CD4-positive, alpha-beta memory T cell (primary cell): Measurements from ENCODE around the gene AGBL1. TPM values are rescaled to one million over a fixed set of nuclear protein-coding genes. Genes with fewer than 3 reads are reported as not detected.

Source experiments
- CTCF ChIA-PET: fragments of 350-600 bp; sonication (Branson Sonifier 250); formaldehyde crosslinking; loops from one replicate; lab custom pipeline; 2021; ENCODE audit warnings: inconsistent platforms; ENCODE audit not compliant: partially characterized antibody; lab: Charles Lee
- POLR2A ChIA-PET: fragments of 350-600 bp; sonication (Branson Sonifier 250); formaldehyde crosslinking; loops from one replicate; lab custom pipeline; 2021; ENCODE audit not compliant: partially characterized antibody; lab: Charles Lee
- DNase-seq, 5 donors: peaks; one replicate each; pipeline versions ENCODE4 v3.0.0 to v3.0.0-alpha.2; 2020 to 2022; ENCODE audit warnings: mixed read lengths in 1 of 5
- H3K27ac ChIP-seq: one replicate; pipeline ENCODE4 v1.7.0; 2013; ENCODE audit warnings: low read depth, low read length
- H3K27me3 ChIP-seq: 2 replicates; pipeline ENCODE4 v1.7.0; 2013; ENCODE audit warnings: mild to moderate bottlenecking, low read length, moderate library complexity; ENCODE audit not compliant: insufficient read depth
- H3K36me3 ChIP-seq: 2 replicates; pipeline ENCODE4 v1.7.0; 2013; ENCODE audit warnings: mild to moderate bottlenecking, low read length, moderate library complexity; ENCODE audit not compliant: insufficient read depth
- H3K4me1 ChIP-seq: 2 replicates; pipeline ENCODE4 v1.7.0; 2013; ENCODE audit warnings: mild to moderate bottlenecking, low read length, moderate library complexity; ENCODE audit not compliant: insufficient read depth
- H3K4me3 ChIP-seq, 2 donors: one replicate each; pipeline ENCODE4 v1.7.0; 2013; ENCODE audit warnings: low read length in 2 of 2, mild to moderate bottlenecking in 1 of 2
- H3K9me3 ChIP-seq, 2 donors: one replicate each; pipeline ENCODE4 v1.7.0; 2013; ENCODE audit warnings: low read length in 2 of 2, control low read depth in 1 of 2; ENCODE audit not compliant: control insufficient read depth in 1 of 2
- H3K27ac Mint-ChIP-seq, 7 donors: one replicate each; pipeline ENCODE4 v1.8.0; 2020 to 2021; ENCODE audit warnings: mixed read lengths in 7 of 7, mild to moderate bottlenecking in 6 of 7, inconsistent platforms in 3 of 7, moderate library complexity in 3 of 7
- H3K27me3 Mint-ChIP-seq, 2 donors: one replicate each; pipeline ENCODE4 v1.8.0; 2020 to 2021; ENCODE audit warnings: mixed read lengths in 2 of 2
- H3K36me3 Mint-ChIP-seq, 2 donors: one replicate each; pipeline ENCODE4 v1.8.0; 2020 to 2021; ENCODE audit warnings: mixed read lengths in 2 of 2, inconsistent platforms in 1 of 2, mild to moderate bottlenecking in 1 of 2
- H3K4me1 Mint-ChIP-seq, 4 donors: one replicate each; pipeline ENCODE4 v1.8.0; 2020 to 2021; ENCODE audit warnings: mixed read lengths in 4 of 4, mild to moderate bottlenecking in 1 of 4
- H3K4me3 Mint-ChIP-seq, 8 donors: one replicate each; pipeline ENCODE4 v1.8.0; 2020 to 2021; ENCODE audit warnings: mixed read lengths in 8 of 8, mild to moderate bottlenecking in 7 of 8, moderate library complexity in 6 of 8, inconsistent platforms in 3 of 8
- H3K9me3 Mint-ChIP-seq, 8 donors: one replicate each; pipeline ENCODE4 v1.8.0; 2020 to 2021; ENCODE audit warnings: mixed read lengths in 8 of 8, mild to moderate bottlenecking in 5 of 8, inconsistent platforms in 3 of 8, moderate library complexity in 1 of 8
- intact Hi-C: fragments of 100-400 bp; cut with micrococcal nuclease; formaldehyde crosslinking; loops from one replicate; pipeline ENCODE4 v1.15.1; 2023
- polyA plus RNA-seq, 2 donors: library from polyadenylated mRNA; unstranded; fragments of 300-500 nt; fragmentation: Illumina TruSeq; gene quantifications; one replicate each; pipeline ENCODE4 v1.2.3, GENCODE V29; 2021
- total RNA-seq, 2 experiments: library from RNA; stranded (reverse); gene quantifications; one replicate each; pipeline ENCODE4 v1.2.3, GENCODE V29; 2021

AGBL1 gene
- total and polyA plus RNA-seq, 4 experiments from 2014 or later: not detected

DNA sequence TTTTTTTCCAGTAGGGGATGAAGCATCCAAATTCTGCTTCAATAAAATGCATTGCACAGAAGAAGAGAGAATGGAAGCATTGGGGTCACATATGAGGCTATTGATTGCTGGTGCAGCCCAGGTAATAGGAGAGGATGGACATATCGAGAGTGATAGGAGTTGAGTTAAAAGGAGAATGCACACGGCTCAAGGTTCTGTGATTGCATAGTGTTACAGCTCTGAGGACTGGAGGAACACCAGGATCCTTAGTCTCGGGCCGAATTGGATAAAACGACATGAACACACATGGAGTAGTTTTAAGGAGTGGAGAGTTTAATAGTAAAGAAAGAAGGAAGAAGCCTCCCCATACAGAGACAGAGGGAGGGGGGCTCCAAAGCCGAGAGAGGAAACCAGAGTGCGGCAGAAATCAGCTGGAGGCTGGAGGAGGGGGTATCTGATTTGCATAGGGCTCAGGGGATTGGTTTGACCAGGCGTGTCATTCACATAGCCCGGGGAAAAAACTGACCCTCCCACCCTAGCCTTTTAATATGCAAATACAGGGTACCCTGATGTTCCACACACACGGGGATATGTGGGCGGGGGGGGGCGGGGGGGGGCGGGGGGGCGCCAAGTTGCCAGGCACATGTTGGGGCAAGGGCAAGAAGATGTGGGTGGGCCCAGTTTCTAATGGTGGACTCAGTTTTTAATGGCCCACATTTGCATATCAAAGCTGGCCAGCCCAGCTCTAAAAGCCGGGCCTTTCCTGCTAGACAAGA is 156.9 kb downstream of the AGBL1 start:
- no peaks in the 10 kb centered on the region for H3K9me3 ChIP-seq
- no peak overlapping the region for H3K27ac Mint-ChIP-seq
- peaks cover 0 to 4% (median 0%) of the 10 kb centered on the region in 8 donors for H3K9me3 Mint-ChIP-seq
- no peaks in the 10 kb centered on the region for H3K36me3 Mint-ChIP-seq
- POLR2A ChIA-PET: no interaction called here
- H3K4me1 Mint-ChIP-seq: peaks cover 0 to 8% (median 3%) of the 10 kb centered on the region in 4 donors
- no peaks in the 10 kb centered on the region for H3K4me1 ChIP-seq
- intact Hi-C loops: no loop called here
- CTCF ChIA-PET: interaction anchor here (0.9 kb wide), 1 partner anchor 506 kb away, joined by 3 read pairs; no protein-coding TSS in a partner anchor
- no peak overlapping the region for H3K4me3 Mint-ChIP-seq
- H3K27ac ChIP-seq: no peak overlapping the region
- H3K27me3 Mint-ChIP-seq: peaks cover 7 to 15% of the 10 kb centered on the region in 2 donors
- no peak overlapping the region for H3K4me3 ChIP-seq
- DNase-seq: no peak
- H3K36me3 ChIP-seq: no peaks in the 10 kb centered on the region
- peaks cover 8% of the 10 kb centered on the region for H3K27me3 ChIP-seq

DNA sequence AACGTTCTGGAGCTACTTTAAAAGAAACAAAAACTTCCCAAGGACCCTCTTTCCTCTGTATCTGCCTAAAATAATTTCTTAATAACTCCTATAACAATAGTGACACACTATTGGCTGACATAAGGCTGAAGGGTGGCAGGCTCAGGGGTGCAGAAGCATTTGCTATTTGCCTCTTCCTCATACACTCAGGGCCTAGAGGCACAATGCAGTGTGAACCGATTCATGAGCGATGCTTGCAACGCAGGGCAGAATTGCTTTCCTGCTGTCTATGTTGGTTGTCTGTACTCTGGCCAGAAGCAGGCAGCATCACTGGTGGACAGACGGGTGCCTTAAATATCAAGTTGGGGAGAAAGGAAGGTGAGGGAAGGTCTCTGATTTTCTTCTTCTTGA is 157.4 kb downstream of the AGBL1 start:
- H3K4me3 Mint-ChIP-seq: no peak overlapping the region
- CTCF ChIA-PET: interaction anchor here (0.9 kb wide), 1 partner anchor 506 kb away, joined by 3 read pairs; no protein-coding TSS in a partner anchor
- Histone ChIP-seq H3K27me3 (peaks cover 8% of the 10 kb centered on the region), H3K9me3 (no peaks in the 10 kb centered on the region), H3K4me1 (no peaks in the 10 kb centered on the region), H3K27ac (no peak overlapping the region), H3K4me3 (no peak overlapping the region), H3K36me3 (no peaks in the 10 kb centered on the region)
- POLR2A ChIA-PET: no interaction called here
- peaks cover 0 to 4% (median 0%) of the 10 kb centered on the region in 8 donors for H3K9me3 Mint-ChIP-seq
- intact Hi-C loops: no loop called here
- H3K36me3 Mint-ChIP-seq: no peaks in the 10 kb centered on the region
- no peak overlapping the region for H3K27ac Mint-ChIP-seq
- H3K4me1 Mint-ChIP-seq: peaks cover 0 to 7% (median 2%) of the 10 kb centered on the region in 4 donors
- peaks cover 7 to 14% of the 10 kb centered on the region in 2 donors for H3K27me3 Mint-ChIP-seq
- no peak for DNase-seq

DNA sequence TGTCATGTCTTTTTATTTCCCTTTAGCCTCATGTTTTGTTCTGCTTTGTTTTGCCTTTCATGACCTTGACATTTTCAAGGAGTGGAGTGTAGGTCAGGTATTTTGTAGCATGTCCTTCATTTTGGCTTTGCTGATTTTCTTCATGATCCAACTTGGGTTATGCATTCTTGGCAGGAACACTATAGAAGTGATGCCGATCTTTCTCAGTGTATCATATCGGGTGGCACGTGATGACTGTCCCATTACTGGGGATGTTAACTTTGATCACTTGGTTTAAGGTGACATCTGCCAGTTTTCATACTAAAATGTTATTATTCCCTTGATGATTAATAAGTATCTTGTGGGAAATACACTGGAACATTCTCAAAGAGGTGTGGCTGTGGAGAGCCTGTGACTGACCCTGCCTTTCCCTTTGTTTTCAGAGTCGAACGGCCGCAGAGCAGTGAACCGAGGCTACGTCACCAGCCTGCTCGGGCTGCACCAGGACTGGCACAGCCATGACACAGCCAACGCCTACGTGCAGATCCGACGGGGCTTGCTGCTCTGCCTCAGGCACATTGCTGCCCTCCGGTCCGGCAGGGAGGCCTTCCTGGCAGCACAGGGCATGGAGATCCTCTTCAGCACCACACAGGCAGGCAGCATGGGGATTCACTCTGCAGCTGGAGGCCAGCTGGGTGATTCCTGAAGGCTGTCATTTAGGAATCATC is 167.7 kb downstream of the AGBL1 start:
- intact Hi-C loops: no loop called here
- POLR2A ChIA-PET: no interaction called here
- H3K4me3 Mint-ChIP-seq: no peak overlapping the region

DNA sequence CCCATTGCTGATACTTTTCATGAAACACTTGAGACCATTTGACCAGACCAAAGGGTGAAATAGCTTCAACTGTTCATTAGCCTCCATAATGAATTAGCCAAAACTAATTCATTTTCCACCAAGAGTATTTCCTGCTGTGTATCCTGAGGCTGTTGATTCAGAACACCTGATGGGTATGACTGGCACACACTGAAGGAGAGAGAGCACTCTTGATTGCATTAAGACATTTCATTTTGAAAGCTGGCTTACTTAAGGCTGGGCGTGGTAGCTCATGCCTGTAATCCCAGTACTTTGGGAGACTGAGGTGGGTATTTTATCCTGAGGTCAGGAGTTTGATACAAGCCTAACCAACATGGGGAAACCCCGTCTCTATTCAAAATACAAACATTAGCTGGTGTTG is 175.6 kb downstream of the AGBL1 start:
- no peak overlapping the region for H3K27ac ChIP-seq
- ChIA-PET POLR2A (no interaction called here), CTCF (no interaction called here)
- Mint-ChIP-seq H3K27me3 (peaks cover 0 to 4% of the 10 kb centered on the region in 2 donors), H3K9me3 (no peaks in the 10 kb centered on the region), H3K4me3 (no peak overlapping the region), H3K27ac (no peak overlapping the region), H3K4me1 (no peaks in the 10 kb centered on the region), H3K36me3 (no peaks in the 10 kb centered on the region)
- no peak for DNase-seq
- no peaks in the 10 kb centered on the region for H3K4me1 ChIP-seq
- no peaks in the 10 kb centered on the region for H3K9me3 ChIP-seq
- H3K27me3 ChIP-seq: no peaks in the 10 kb centered on the region
- H3K4me3 ChIP-seq: no peak overlapping the region
- H3K36me3 ChIP-seq: no peaks in the 10 kb centered on the region
- intact Hi-C loops: no loop called here

More for the DNA sequence above, 167.7 kb downstream of the AGBL1 start:
- H3K36me3 Mint-ChIP-seq: no peaks in the 10 kb centered on the region
- no peak overlapping the region for H3K27ac Mint-ChIP-seq
- Histone ChIP-seq H3K27me3 (no peaks in the 10 kb centered on the region), H3K27ac (no peak overlapping the region), H3K36me3 (no peaks in the 10 kb centered on the region), H3K4me3 (no peak overlapping the region), H3K4me1 (no peaks in the 10 kb centered on the region), H3K9me3 (no peaks in the 10 kb centered on the region)
- DNase-seq: no peak
- CTCF ChIA-PET: no interaction called here
- peaks cover 3 to 5% of the 10 kb centered on the region in 2 donors for H3K27me3 Mint-ChIP-seq
- H3K9me3 Mint-ChIP-seq: no peaks in the 10 kb centered on the region
- H3K4me1 Mint-ChIP-seq: no peaks in the 10 kb centered on the region

DNA sequence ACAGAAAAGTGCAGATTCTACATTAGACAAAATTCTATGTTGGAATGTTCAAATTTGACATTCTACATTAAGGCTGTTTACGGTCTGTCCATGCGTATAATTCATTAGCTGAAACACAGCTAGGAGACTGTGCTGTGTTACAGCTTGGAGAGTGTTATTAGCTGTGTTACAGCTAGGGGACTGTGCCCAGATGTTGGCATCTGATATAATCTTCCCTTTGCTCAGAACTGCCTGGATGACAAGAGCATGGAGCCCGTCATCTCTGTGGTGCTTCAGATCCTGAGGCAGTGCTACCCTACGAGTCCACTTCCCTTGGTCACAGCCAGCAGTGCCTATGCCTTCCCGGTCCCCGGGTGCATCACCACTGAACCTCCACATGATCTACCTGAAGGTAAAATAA is 177.0 kb downstream of the AGBL1 start:
- Histone ChIP-seq H3K27me3 (no peaks in the 10 kb centered on the region), H3K36me3 (no peaks in the 10 kb centered on the region), H3K4me3 (no peak overlapping the region), H3K9me3 (no peaks in the 10 kb centered on the region), H3K27ac (no peak overlapping the region), H3K4me1 (no peaks in the 10 kb centered on the region)
- intact Hi-C loops: no loop called here
- Mint-ChIP-seq H3K36me3 (no peaks in the 10 kb centered on the region), H3K27me3 (peaks cover 2 to 4% of the 10 kb centered on the region in 2 donors), H3K4me3 (no peak overlapping the region), H3K27ac (no peak overlapping the region), H3K9me3 (peaks cover 0 to 3% (median 0%) of the 10 kb centered on the region in 8 donors), H3K4me1 (no peaks in the 10 kb centered on the region)
- CTCF ChIA-PET: no interaction called here
- POLR2A ChIA-PET: no interaction called here
- DNase-seq: no peak

- H3K27ac Mint-ChIP-seq: no peak overlapping the region
- no peaks in the 10 kb centered on the region for H3K36me3 Mint-ChIP-seq
- no peak overlapping the region for H3K4me3 ChIP-seq
- POLR2A ChIA-PET: no interaction called here
- intact Hi-C loops: no loop called here
- H3K36me3 ChIP-seq: no peaks in the 10 kb centered on the region
- CTCF ChIA-PET: no interaction called here
- H3K27ac ChIP-seq: no peak overlapping the region
- no peaks in the 10 kb centered on the region for H3K4me1 Mint-ChIP-seq
- H3K9me3 ChIP-seq: no peaks in the 10 kb centered on the region
- no peak for DNase-seq
- peaks cover 0 to 3% (median 0%) of the 10 kb centered on the region in 8 donors for H3K9me3 Mint-ChIP-seq
- peaks cover 3 to 5% of the 10 kb centered on the region in 2 donors for H3K27me3 Mint-ChIP-seq
- no peaks in the 10 kb centered on the region for H3K27me3 ChIP-seq
- no peaks in the 10 kb centered on the region for H3K4me1 ChIP-seq
- H3K4me3 Mint-ChIP-seq: no peak overlapping the region
Measured at GRCh38 chr15:86259589-86259988, 179.9 kb downstream of the AGBL1 start.

- Histone ChIP-seq H3K9me3 (no peaks in the 10 kb centered on the region), H3K36me3 (no peaks in the 10 kb centered on the region), H3K4me1 (no peaks in the 10 kb centered on the region), H3K27me3 (no peaks in the 10 kb centered on the region), H3K4me3 (no peak overlapping the region), H3K27ac (no peak overlapping the region)
- H3K27me3 Mint-ChIP-seq: peaks cover 5 to 8% of the 10 kb centered on the region in 2 donors
- no peak for DNase-seq
- no peaks in the 10 kb centered on the region for H3K36me3 Mint-ChIP-seq
- H3K4me1 Mint-ChIP-seq: no peaks in the 10 kb centered on the region
- H3K27ac Mint-ChIP-seq: no peak overlapping the region
- peaks cover 0 to 3% (median 0%) of the 10 kb centered on the region in 8 donors for H3K9me3 Mint-ChIP-seq
- ChIA-PET CTCF (no interaction called here), POLR2A (no interaction called here)
- H3K4me3 Mint-ChIP-seq: no peak overlapping the region
- intact Hi-C loops: no loop called here
Measured at GRCh38 chr15:86263230-86263629, 183.6 kb downstream of the AGBL1 start.
